ENCODE data around the gene RTN4R. TPM values are rescaled to one million over a fixed set of nuclear protein-coding genes. Genes with fewer than 3 reads are reported as not detected.

RTN4R gene
- total and polyA plus RNA-seq, 9 of the 15 experiments (the other 6 are each of a cell fraction or from before 2014, with no cell fraction given), result 0.04 to 2.8 (median 1.4) TPM; not detected in 3

DNA sequence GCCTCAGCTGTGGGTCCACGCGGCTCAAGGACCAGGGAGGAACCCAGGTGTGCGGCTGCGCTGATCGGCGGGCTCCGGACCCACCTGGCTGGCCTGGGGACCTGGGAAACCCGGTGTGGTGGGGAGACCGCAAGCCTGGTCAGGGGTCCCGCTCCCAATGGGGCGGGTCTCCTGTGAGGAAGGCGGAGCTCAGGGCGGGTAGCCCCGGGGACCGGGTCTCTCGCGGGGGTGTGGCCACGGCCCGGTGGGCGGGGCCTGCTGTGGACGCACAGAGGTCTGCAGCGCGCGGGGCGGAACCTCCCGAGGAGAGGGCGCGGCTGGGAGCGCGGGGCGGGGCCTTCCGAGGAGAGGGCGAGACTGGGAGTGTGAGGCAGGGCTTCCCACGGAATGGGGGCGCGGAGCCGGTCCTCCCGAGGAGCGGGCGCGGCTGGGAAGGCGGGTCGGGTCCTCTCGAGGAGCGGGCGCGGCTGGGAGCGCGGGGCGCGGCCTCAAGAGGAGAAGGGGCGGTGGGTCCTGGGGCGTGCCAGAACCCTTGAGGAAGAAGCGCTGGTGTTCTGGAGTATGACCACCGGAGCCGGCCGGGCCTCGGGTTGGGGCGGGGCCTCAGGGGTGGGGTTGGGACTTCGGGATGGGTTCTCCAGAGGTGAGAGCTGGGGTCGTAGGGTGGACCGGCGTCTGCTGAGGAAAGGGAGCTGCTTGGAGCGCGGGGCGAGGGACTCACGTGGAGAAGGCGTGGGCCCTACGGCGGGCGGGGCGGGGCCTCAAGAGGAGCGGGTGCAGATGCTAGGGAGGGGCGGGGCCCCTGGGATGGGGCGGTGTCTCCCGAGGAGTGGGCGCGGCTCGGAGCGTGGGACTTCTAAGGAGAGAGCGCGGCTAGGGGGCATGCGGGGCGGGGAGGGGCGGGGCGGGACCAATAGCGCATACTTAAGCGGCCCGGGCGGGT, 31.0 kb upstream of the RTN4R start (continued):
- TF ChIP-seq, protein P1, sequence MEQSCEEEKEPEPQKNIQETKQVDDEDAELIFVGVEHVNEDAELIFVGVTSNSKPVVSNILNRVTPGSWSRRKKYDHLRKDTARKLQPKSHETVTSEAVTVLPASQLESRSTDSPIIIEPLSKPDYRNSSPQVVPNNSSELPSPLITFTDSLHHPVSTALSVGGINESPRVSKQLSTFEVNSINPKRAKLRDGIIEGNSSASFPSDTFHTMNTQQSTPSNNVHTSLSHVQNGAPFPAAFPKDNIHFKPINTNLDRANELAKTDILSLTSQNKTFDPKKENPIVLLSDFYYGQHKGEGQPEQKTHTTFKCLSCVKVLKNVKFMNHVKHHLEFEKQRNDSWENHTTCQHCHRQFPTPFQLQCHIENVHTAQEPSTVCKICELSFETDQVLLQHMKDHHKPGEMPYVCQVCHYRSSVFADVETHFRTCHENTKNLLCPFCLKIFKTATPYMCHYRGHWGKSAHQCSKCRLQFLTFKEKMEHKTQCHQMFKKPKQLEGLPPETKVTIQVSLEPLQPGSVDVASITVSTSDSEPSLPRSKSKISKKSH (CRISPR knock-in tag; IDR thresholded peaks at IDR 0.05), result no peak
- TF ChIP-seq, protein P2, sequence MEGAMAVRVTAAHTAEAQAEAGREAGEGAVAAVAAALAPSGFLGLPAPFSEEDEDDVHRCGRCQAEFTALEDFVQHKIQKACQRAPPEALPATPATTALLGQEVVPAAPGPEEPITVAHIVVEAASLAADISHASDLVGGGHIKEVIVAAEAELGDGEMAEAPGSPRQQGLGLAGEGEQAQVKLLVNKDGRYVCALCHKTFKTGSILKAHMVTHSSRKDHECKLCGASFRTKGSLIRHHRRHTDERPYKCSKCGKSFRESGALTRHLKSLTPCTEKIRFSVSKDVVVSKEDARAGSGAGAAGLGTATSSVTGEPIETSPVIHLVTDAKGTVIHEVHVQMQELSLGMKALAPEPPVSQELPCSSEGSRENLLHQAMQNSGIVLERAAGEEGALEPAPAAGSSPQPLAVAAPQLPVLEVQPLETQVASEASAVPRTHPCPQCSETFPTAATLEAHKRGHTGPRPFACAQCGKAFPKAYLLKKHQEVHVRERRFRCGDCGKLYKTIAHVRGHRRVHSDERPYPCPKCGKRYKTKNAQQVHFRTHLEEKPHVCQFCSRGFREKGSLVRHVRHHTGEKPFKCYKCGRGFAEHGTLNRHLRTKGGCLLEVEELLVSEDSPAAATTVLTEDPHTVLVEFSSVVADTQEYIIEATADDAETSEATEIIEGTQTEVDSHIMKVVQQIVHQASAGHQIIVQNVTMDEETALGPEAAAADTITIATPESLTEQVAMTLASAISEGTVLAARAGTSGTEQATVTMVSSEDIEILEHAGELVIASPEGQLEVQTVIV (CRISPR knock-in tag; IDR thresholded peaks at IDR 0.05; ENCODE audit: borderline replicate concordance), result no peak
- TF ChIP-seq, protein P3, sequence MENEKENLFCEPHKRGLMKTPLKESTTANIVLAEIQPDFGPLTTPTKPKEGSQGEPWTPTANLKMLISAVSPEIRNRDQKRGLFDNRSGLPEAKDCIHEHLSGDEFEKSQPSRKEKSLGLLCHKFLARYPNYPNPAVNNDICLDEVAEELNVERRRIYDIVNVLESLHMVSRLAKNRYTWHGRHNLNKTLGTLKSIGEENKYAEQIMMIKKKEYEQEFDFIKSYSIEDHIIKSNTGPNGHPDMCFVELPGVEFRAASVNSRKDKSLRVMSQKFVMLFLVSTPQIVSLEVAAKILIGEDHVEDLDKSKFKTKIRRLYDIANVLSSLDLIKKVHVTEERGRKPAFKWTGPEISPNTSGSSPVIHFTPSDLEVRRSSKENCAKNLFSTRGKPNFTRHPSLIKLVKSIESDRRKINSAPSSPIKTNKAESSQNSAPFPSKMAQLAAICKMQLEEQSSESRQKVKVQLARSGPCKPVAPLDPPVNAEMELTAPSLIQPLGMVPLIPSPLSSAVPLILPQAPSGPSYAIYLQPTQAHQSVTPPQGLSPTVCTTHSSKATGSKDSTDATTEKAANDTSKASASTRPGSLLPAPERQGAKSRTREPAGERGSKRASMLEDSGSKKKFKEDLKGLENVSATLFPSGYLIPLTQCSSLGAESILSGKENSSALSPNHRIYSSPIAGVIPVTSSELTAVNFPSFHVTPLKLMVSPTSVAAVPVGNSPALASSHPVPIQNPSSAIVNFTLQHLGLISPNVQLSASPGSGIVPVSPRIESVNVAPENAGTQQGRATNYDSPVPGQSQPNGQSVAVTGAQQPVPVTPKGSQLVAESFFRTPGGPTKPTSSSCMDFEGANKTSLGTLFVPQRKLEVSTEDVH (IDR thresholded peaks at IDR 0.05; ENCODE audit: low read depth, partially characterized antibody), result no peak
- no peak for TF ChIP-seq NCOA2 (IDR thresholded peaks at IDR 0.05; ENCODE audit: partially characterized antibody in 2 of 2)
- no peak for TF ChIP-seq BRD4 (IDR thresholded peaks at IDR 0.05)
- TF ChIP-seq KLF10 (CRISPR knock-in tag; IDR thresholded peaks at IDR 0.05), result no peak
- TF ChIP-seq, protein P4, sequence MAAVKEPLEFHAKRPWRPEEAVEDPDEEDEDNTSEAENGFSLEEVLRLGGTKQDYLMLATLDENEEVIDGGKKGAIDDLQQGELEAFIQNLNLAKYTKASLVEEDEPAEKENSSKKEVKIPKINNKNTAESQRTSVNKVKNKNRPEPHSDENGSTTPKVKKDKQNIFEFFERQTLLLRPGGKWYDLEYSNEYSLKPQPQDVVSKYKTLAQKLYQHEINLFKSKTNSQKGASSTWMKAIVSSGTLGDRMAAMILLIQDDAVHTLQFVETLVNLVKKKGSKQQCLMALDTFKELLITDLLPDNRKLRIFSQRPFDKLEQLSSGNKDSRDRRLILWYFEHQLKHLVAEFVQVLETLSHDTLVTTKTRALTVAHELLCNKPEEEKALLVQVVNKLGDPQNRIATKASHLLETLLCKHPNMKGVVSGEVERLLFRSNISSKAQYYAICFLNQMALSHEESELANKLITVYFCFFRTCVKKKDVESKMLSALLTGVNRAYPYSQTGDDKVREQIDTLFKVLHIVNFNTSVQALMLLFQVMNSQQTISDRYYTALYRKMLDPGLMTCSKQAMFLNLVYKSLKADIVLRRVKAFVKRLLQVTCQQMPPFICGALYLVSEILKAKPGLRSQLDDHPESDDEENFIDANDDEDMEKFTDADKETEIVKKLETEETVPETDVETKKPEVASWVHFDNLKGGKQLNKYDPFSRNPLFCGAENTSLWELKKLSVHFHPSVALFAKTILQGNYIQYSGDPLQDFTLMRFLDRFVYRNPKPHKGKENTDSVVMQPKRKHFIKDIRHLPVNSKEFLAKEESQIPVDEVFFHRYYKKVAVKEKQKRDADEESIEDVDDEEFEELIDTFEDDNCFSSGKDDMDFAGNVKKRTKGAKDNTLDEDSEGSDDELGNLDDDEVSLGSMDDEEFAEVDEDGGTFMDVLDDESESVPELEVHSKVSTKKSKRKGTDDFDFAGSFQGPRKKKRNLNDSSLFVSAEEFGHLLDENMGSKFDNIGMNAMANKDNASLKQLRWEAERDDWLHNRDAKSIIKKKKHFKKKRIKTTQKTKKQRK (IDR thresholded peaks at IDR 0.05; ENCODE audit: borderline replicate concordance, low read depth, low read length), result no peak
- 0 out of 2 replicates have a peak, but pooled peaks have one; percentile 1 for TF ChIP-seq CBFA2T2 (conservative IDR thresholded peaks at IDR 0.05)
- no peak for TF ChIP-seq STAG1 (CRISPR knock-in tag; IDR thresholded peaks at IDR 0.05; ENCODE audit: borderline replicate concordance)
- TF ChIP-seq CEBPB (tag; IDR thresholded peaks at IDR 0.05), result no peak
- TF ChIP-seq LCOR (CRISPR knock-in tag; IDR thresholded peaks at IDR 0.05), result peak; percentile 9; the same call in 1 of the 2 replicates
- TF ChIP-seq POLR2A (conservative IDR thresholded peaks at IDR 0.05), result no peak
- TF ChIP-seq ZNF76 (CRISPR knock-in tag; IDR thresholded peaks at IDR 0.05; ENCODE audit: borderline replicate concordance), result no peak; the same call in 1 of the 2 replicates
- TF ChIP-seq HNRNPUL1 (IDR thresholded peaks at IDR 0.05; ENCODE audit: low read length), result no peak
- TF ChIP-seq HEY1 (CRISPR knock-in tag; IDR thresholded peaks at IDR 0.05; ENCODE audit: borderline replicate concordance), result no peak
- TF ChIP-seq TRIM28 (IDR thresholded peaks at IDR 0.05), result no peak; the same call in 1 of the 2 replicates
- TF ChIP-seq FOXJ3 (CRISPR knock-in tag; IDR thresholded peaks at IDR 0.05), result no peak
- TF ChIP-seq MXI1 (IDR thresholded peaks at IDR 0.05; ENCODE audit: low read depth, low read length), result peak; percentile 92

Data from K562 (cell line).